Lower leg skin (tissue), 4 donors: Measurements from ENCODE around the gene MRM3. TPM values are rescaled to one million over a fixed set of nuclear protein-coding genes. Genes with fewer than 3 reads are reported as not detected.

Source experiments
- DNase-seq, 2 donors: peaks; one replicate each; pipeline ENCODE4 v3.0.0-alpha.2; 2019; ENCODE audit warnings: low spot score in 2 of 2
- H3K4me3 ChIP-seq: fragments of 200-600 bp; sonication (generic); 2 replicates; pipeline ENCODE4 v1.5.1; 2017; ENCODE audit warnings: mild to moderate bottlenecking, low read depth; ENCODE audit not compliant: poor library complexity, severe bottlenecking
- POLR2A ChIP-seq, 2 donors: fragments of 450-650 bp; IDR thresholded peaks; one replicate each; pipeline ENCODE4 v1.6.1; 2016 to 2017; ENCODE audit warnings: antibody characterized with exemption in 2 of 2, mild to moderate bottlenecking in 1 of 2, moderate library complexity in 1 of 2
- WGBS, 2 donors: methylation state at CpG; one replicate each; pipeline ENCODE4 v1.1.5; 2018; 5-methylcytosine and 5-hydroxymethylcytosine counted together
- intact Hi-C: fragments of 100-400 bp; cut with DNase I; formaldehyde crosslinking; loops from one replicate; pipeline ENCODE4 v1.15.0; 2023; ENCODE audit warnings: low total_unique reads
- total RNA-seq, 4 donors: library from RNA; depleted of rRNA; stranded (reverse); fragments of >200 nt; gene quantifications; one replicate each; pipeline ENCODE4 v1.1.0, GENCODE V29; 2016
- TF ChIP-seq, protein P1 (sequence below), 3 donors: fragments of 450-650 bp; IDR thresholded peaks; one replicate each; pipeline ENCODE4 v1.5.1; 2016; ENCODE audit warnings: antibody characterized with exemption in 3 of 3, mild to moderate bottlenecking in 3 of 3, moderate library complexity in 2 of 3

MRM3 gene
- total RNA-seq, 4 donors from 2014 or later: 28.9 to 44.9 (median 35.8) TPM

DNA sequence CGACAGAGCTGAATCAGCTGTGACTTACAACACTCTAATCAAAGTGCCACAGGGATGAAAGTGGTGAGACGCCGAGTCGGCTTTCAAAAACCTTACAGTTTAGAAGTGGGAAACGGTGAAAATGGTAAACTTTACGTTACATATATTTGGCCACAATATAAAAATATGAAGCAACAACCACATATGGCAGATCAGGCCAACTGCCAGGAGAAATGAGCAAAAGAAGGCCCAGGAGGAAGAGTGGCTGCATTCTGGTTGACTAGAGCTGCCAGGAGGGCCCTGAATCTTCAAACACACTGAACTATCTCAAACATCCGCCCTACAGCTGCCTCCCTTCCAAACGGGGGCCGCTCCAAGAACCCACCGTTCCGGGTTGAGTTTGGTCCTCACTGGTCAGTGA, 56.3 kb downstream of the MRM3 start:
- no peak for DNase-seq

DNA sequence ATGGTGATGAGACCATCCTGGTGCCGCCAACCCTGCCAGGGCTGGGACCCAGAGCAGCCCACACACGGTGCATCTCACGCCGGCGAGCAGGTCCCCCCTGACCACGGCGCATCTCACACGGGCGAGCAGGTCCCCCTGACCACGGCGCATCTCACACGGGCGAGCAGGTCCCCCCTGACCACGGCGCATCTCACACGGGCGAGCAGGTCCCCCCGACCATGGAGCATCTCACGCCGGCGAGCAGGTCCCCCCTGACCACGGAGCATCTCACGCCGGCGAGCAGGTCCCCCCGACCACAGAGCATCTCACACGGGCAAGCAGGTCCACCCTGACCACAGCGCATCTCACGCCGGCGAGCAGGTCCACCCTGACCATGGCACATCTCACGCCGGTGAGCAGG, 59.2 kb downstream of the MRM3 start:
- intact Hi-C loops: no loop called here
- TF ChIP-seq, protein P1, sequence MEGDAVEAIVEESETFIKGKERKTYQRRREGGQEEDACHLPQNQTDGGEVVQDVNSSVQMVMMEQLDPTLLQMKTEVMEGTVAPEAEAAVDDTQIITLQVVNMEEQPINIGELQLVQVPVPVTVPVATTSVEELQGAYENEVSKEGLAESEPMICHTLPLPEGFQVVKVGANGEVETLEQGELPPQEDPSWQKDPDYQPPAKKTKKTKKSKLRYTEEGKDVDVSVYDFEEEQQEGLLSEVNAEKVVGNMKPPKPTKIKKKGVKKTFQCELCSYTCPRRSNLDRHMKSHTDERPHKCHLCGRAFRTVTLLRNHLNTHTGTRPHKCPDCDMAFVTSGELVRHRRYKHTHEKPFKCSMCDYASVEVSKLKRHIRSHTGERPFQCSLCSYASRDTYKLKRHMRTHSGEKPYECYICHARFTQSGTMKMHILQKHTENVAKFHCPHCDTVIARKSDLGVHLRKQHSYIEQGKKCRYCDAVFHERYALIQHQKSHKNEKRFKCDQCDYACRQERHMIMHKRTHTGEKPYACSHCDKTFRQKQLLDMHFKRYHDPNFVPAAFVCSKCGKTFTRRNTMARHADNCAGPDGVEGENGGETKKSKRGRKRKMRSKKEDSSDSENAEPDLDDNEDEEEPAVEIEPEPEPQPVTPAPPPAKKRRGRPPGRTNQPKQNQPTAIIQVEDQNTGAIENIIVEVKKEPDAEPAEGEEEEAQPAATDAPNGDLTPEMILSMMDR (IDR thresholded peaks at IDR 0.05): no peak
- no peak for TF ChIP-seq POLR2A (IDR thresholded peaks at IDR 0.05)
- no peak for DNase-seq
- no peak overlapping the region for H3K4me3 ChIP-seq
- WGBS, 2 donors: 67 to 78% methylated on average over 28 to 30 of the region's 33 CpGs

More for the DNA sequence above, 56.3 kb downstream of the MRM3 start:
- intact Hi-C loops: no loop called here
- no peak overlapping the region for H3K4me3 ChIP-seq
- TF ChIP-seq, protein P1 (IDR thresholded peaks at IDR 0.05): no peak
- TF ChIP-seq POLR2A (IDR thresholded peaks at IDR 0.05): no peak
- 85 to 92% methylated on average over 11 of the region's 11 CpGs for WGBS, 2 donors

Other genes with a start within 250 kb of the MRM3 start
- gene VPS53, start 67.5 kb upstream of the MRM3 start, total RNA-seq: 10 to 100 TPM; 25.6 to 44.2 (median 29.4) TPM
- gene TLCD3A, start 49.8 kb upstream of the MRM3 start, total RNA-seq: 100 to 1,000 TPM in 1 of 4 donors, 10 to 100 TPM in 3; 75.2 to 111 (median 78.8) TPM
- 10 to 100 TPM; 27.7 to 48.3 (median 37.7) TPM for gene GEMIN4, start 30.1 kb upstream of the MRM3 start, total RNA-seq
- gene GLOD4, start 73 bp upstream of the MRM3 start, total RNA-seq: 10 to 100 TPM; 69.7 to 99.5 (median 84.0) TPM
- 10 to 100 TPM; 11.3 to 51.6 (median 31.8) TPM for gene NXN, start 197.4 kb downstream of the MRM3 start, total RNA-seq
- gene TIMM22, start 214.8 kb downstream of the MRM3 start, total RNA-seq: 10 to 100 TPM; 11.7 to 15.7 (median 13.9) TPM